ENCODE measurements around the gene ZC3H18.
A peak's percentile ranks its signal among the peaks of the same experiment; 100 is the strongest.

ZC3H18 gene

DNA sequence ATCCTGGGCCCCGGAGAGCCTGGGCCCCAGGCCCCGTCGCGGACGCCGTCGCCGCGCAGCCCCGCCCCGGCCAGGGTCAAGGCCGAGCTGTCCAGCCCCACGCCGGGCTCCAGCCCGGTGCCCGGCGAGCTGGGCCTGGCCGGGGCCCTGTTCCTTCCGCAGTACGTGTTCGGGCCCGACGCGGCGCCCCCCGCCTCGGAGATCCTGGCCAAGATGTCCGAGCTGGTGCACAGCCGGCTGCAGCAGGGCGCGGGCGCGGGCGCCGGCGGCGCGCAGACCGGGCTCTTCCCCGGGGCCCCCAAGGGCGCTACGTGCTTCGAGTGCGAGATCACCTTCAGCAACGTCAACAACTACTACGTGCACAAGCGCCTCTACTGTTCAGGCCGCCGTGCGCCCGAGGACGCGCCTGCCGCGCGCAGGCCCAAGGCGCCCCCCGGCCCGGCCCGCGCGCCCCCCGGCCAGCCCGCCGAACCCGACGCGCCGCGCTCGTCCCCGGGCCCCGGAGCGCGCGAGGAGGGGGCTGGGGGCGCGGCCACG lies 36.8 kb upstream of the ZC3H18 start:
- H3K36me3 ChIP-seq (ENCODE audit: control insufficient read depth, insufficient read depth, low read length) = no peaks in the 10 kb centered on the region

DNA sequence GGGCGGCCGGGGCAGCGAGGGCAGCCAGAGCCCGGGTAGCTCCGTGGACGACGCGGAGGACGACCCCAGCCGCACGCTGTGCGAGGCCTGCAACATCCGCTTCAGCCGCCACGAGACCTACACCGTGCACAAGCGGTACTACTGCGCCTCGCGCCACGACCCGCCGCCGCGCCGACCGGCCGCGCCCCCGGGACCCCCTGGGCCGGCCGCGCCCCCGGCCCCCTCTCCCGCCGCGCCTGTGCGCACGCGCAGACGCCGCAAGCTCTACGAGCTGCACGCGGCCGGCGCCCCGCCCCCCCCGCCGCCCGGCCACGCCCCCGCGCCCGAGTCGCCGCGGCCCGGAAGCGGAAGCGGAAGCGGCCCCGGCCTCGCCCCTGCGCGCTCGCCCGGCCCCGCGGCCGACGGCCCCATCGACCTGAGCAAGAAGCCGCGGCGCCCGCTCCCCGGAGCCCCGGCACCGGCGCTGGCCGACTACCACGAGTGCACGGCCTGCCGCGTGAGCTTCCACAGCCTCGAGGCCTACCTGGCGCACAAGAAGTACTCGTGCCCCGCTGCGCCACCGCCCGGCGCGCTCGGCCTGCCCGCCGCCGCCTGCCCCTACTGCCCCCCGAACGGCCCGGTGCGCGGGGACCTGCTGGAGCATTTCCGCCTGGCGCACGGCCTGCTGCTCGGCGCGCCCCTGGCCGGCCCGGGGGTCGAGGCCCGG lies 36.1 kb upstream of the ZC3H18 start:
- H3K27me3 ChIP-seq (replicated peaks; ENCODE audit: control insufficient read depth, insufficient read depth, low read length, poor library complexity, severe bottlenecking) = no peaks in the 10 kb centered on the region
- H3K4me1 ChIP-seq (ENCODE audit: control insufficient read depth, insufficient read depth, low read length, poor library complexity, severe bottlenecking) = peaks cover 9% of the 10 kb centered on the region
- no peak overlapping the region for H3K4me3 ChIP-seq (ENCODE audit: insufficient read depth, low read depth, low read length, poor library complexity, severe bottlenecking)
- DNase-seq = peak; percentile 59 to 69 (median 68)
- no peaks in the 10 kb centered on the region for H3K9me3 ChIP-seq (ENCODE audit: control insufficient read depth, low read length)
- H3K36me3 ChIP-seq (ENCODE audit: control insufficient read depth, insufficient read depth, low read length) = no peaks in the 10 kb centered on the region
- no peak overlapping the region for H3K27ac ChIP-seq (ENCODE audit: insufficient read depth, low read length, poor library complexity, severe bottlenecking)

More for the DNA sequence above, 36.8 kb upstream of the ZC3H18 start:
- Histone ChIP-seq H3K27ac (ENCODE audit: insufficient read depth, low read length, poor library complexity, severe bottlenecking) (no peak overlapping the region), H3K4me1 (ENCODE audit: control insufficient read depth, insufficient read depth, low read length, poor library complexity, severe bottlenecking) (peaks cover 9% of the 10 kb centered on the region), H3K9me3 (ENCODE audit: control insufficient read depth, low read length) (no peaks in the 10 kb centered on the region), H3K4me3 (ENCODE audit: insufficient read depth, low read depth, low read length, poor library complexity, severe bottlenecking) (no peak overlapping the region), H3K27me3 (replicated peaks; ENCODE audit: control insufficient read depth, insufficient read depth, low read length, poor library complexity, severe bottlenecking) (no peaks in the 10 kb centered on the region)
- DNase-seq = no peak

DNA sequence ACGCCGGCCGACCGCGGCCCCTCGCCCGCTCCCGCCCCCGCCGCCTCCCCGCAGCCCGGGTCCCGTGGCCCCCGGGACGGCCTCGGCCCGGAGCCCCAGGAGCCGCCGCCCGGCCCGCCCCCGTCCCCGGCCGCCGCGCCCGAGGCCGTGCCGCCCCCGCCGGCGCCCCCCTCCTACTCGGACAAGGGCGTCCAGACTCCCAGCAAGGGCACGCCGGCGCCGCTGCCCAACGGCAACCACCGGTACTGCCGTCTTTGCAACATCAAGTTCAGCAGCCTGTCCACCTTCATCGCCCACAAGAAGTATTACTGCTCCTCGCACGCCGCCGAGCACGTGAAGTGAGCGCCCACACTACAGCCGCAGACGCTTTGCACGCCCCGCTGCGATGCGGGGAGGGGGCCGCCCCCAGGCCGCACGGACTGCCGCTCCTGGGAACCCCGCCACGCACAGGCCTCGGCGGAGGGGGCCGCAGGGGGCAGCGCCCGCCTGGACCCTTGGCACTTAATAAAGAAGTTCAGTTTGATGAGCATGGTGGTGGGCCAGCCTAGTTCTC lies 35.5 kb upstream of the ZC3H18 start:
- no peak for DNase-seq
- Histone ChIP-seq H3K27ac (ENCODE audit: insufficient read depth, low read length, poor library complexity, severe bottlenecking) (no peak overlapping the region), H3K4me1 (ENCODE audit: control insufficient read depth, insufficient read depth, low read length, poor library complexity, severe bottlenecking) (peaks cover 9% of the 10 kb centered on the region), H3K9me3 (ENCODE audit: control insufficient read depth, low read length) (no peaks in the 10 kb centered on the region), H3K27me3 (replicated peaks; ENCODE audit: control insufficient read depth, insufficient read depth, low read length, poor library complexity, severe bottlenecking) (no peaks in the 10 kb centered on the region), H3K36me3 (ENCODE audit: control insufficient read depth, insufficient read depth, low read length) (no peaks in the 10 kb centered on the region), H3K4me3 (ENCODE audit: insufficient read depth, low read depth, low read length, poor library complexity, severe bottlenecking) (peak overlapping the region; percentile 45)

DNA sequence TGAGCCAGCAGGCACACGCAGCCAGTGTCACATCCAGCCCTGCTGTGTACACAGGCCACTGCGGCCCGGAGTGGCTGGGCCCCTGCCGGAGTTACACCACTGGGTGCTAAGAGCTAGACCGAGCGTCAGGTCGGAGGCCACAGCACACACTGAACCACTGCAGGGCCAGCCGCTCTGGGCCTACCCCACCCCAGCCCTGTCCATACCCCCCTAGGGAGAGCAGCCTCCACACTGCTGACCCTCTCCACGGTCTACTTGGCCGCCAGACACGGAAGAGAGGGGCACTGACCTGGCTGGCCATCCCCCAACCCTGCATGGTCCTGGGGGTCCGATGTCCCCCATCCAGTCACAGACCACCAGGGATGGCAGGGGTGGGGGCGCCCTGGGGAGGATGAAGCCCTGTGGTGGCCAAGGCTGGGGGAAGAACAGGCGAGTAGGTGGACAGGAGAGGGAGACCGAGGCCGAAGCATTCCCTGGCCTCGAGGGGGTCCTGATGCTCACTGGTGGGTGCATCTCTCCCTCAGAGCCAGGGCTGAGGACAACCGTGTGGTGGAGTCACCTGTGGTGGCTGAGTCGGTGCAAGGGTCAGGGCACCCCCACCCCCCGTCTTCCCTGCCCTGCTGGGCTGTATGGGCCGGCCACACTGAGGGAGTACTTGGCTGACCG lies 34.9 kb upstream of the ZC3H18 start:
- Histone ChIP-seq H3K27ac (ENCODE audit: insufficient read depth, low read length, poor library complexity, severe bottlenecking) (no peak overlapping the region), H3K36me3 (ENCODE audit: control insufficient read depth, insufficient read depth, low read length) (no peaks in the 10 kb centered on the region), H3K9me3 (ENCODE audit: control insufficient read depth, low read length) (no peaks in the 10 kb centered on the region), H3K4me1 (ENCODE audit: control insufficient read depth, insufficient read depth, low read length, poor library complexity, severe bottlenecking) (peaks cover 9% of the 10 kb centered on the region), H3K27me3 (replicated peaks; ENCODE audit: control insufficient read depth, insufficient read depth, low read length, poor library complexity, severe bottlenecking) (peaks cover 6% of the 10 kb centered on the region), H3K4me3 (ENCODE audit: insufficient read depth, low read depth, low read length, poor library complexity, severe bottlenecking) (peak overlapping the region; percentile 45)
- DNase-seq = no peak

DNA sequence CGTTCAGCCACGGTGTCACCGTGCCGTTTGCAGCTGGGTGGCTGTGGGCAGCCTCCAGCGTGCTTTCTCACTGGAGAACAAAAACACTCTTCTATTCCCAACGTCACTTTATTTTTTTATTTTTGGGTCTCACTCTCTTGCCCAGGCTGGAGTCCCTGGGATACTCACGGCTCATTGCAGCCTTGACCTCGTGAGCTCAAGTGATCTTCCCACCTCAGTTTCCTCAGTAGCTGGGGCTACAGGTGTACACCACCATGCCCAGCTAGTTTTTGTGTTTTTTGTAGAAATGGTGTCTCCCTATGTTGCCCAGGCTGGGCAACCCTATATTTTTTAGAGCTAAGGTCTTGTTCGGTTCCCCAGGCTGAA lies 34.4 kb upstream of the ZC3H18 start:
- Histone ChIP-seq H3K9me3 (ENCODE audit: control insufficient read depth, low read length) (no peaks in the 10 kb centered on the region), H3K4me1 (ENCODE audit: control insufficient read depth, insufficient read depth, low read length, poor library complexity, severe bottlenecking) (peaks cover 9% of the 10 kb centered on the region)

DNA sequence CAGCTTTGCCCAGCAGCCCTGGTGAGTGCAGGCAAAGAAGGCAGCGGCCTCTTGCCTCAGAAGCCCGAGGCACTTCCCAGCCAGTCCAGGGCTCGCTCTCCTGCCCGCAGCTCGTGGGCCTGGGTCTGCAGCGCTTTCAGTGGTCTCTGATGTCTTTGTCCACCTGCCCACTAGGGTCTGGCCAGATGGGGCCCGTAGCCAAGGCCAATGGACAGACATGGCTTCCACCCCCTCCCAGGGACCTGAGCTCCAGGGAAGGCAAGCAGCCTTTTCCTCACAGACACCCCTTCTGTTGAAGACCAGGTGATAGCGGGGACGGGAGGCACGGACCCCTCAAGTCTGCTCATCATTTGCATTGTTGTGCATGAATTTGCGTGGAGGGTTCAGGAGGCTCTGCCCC lies 33.7 kb upstream of the ZC3H18 start:
- peaks cover 9% of the 10 kb centered on the region for H3K4me1 ChIP-seq (ENCODE audit: control insufficient read depth, insufficient read depth, low read length, poor library complexity, severe bottlenecking)
- no peak for DNase-seq
- H3K36me3 ChIP-seq (ENCODE audit: control insufficient read depth, insufficient read depth, low read length) = no peaks in the 10 kb centered on the region
- no peak overlapping the region for H3K27ac ChIP-seq (ENCODE audit: insufficient read depth, low read length, poor library complexity, severe bottlenecking)
- H3K27me3 ChIP-seq (replicated peaks; ENCODE audit: control insufficient read depth, insufficient read depth, low read length, poor library complexity, severe bottlenecking) = peaks cover 8% of the 10 kb centered on the region
- H3K9me3 ChIP-seq (ENCODE audit: control insufficient read depth, low read length) = no peaks in the 10 kb centered on the region
- H3K4me3 ChIP-seq (ENCODE audit: insufficient read depth, low read depth, low read length, poor library complexity, severe bottlenecking) = no peak overlapping the region

More for the DNA sequence above, 34.4 kb upstream of the ZC3H18 start:
- Histone ChIP-seq H3K27me3 (replicated peaks; ENCODE audit: control insufficient read depth, insufficient read depth, low read length, poor library complexity, severe bottlenecking) (peaks cover 8% of the 10 kb centered on the region), H3K4me3 (ENCODE audit: insufficient read depth, low read depth, low read length, poor library complexity, severe bottlenecking) (no peak overlapping the region), H3K27ac (ENCODE audit: insufficient read depth, low read length, poor library complexity, severe bottlenecking) (no peak overlapping the region), H3K36me3 (ENCODE audit: control insufficient read depth, insufficient read depth, low read length) (no peaks in the 10 kb centered on the region)
- DNase-seq = no peak

DNA sequence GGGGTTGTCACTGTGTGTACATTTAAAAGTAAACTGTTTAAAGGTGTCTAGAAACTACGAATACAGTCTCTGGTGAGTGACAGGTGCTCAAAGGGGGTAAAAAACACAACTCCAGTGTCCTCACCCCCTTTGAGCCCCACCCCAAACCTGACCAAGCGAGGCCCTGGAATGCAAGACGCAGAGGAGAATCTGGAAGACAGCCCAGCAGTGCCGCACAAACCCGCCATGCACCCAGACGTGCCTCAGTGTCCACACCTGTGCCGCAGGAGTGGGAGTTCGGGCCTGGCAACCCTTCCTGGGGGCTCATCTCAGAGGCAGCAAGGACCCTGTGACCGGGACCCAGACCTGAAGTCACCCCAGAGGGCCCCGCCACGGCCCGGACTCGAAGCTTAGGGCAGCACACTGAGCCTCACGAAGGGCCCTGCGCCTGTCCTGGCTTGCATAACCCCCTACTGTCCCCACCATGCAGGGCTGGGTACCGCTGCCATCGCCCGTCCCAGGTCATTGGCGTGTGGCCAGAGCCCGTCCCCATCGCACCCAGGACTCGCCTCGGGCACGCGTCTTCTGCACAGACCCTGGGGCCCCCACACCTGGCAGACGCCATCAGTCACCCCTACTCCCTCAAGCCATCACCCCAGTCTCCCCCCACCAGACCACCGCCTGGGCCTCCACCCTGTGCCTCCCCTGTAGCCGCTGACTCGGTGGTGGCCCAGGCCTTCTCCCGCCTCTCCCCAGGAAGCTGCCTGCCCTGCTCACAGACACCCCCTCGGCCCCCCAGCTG lies 33.0 kb upstream of the ZC3H18 start:
- H3K4me3 ChIP-seq (ENCODE audit: insufficient read depth, low read depth, low read length, poor library complexity, severe bottlenecking) = no peak overlapping the region
- H3K27ac ChIP-seq (ENCODE audit: insufficient read depth, low read length, poor library complexity, severe bottlenecking) = no peak overlapping the region
- H3K4me1 ChIP-seq (ENCODE audit: control insufficient read depth, insufficient read depth, low read length, poor library complexity, severe bottlenecking) = peaks cover 9% of the 10 kb centered on the region
- H3K27me3 ChIP-seq (replicated peaks; ENCODE audit: control insufficient read depth, insufficient read depth, low read length, poor library complexity, severe bottlenecking) = peaks cover 8% of the 10 kb centered on the region
- H3K36me3 ChIP-seq (ENCODE audit: control insufficient read depth, insufficient read depth, low read length) = no peaks in the 10 kb centered on the region
- DNase-seq = no peak
- H3K9me3 ChIP-seq (ENCODE audit: control insufficient read depth, low read length) = no peaks in the 10 kb centered on the region

DNA sequence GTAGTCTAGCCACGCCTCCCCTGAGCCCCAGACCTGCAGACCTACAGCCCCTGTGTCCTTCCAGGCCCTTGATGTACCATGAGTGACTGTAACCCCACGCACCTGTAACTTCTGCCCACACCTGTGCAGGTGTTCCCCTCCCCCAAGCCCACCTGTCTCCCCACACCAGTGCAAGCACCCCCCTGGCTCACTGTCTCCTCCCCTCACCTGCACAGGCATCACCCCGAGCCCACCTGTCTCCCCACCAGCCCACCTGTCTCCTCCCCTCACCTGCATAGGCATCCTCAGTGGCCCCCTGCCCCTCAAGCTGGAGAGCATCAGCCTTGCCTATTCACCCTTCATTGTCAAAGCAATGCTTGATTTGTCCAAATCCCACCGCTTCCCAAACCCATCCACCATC lies 32.3 kb upstream of the ZC3H18 start:
- H3K27me3 ChIP-seq (replicated peaks; ENCODE audit: control insufficient read depth, insufficient read depth, low read length, poor library complexity, severe bottlenecking) = peaks cover 8% of the 10 kb centered on the region
- peaks cover 9% of the 10 kb centered on the region for H3K4me1 ChIP-seq (ENCODE audit: control insufficient read depth, insufficient read depth, low read length, poor library complexity, severe bottlenecking)
- no peaks in the 10 kb centered on the region for H3K36me3 ChIP-seq (ENCODE audit: control insufficient read depth, insufficient read depth, low read length)
- no peak for DNase-seq
- no peaks in the 10 kb centered on the region for H3K9me3 ChIP-seq (ENCODE audit: control insufficient read depth, low read length)
- no peak overlapping the region for H3K4me3 ChIP-seq (ENCODE audit: insufficient read depth, low read depth, low read length, poor library complexity, severe bottlenecking)
- H3K27ac ChIP-seq (ENCODE audit: insufficient read depth, low read length, poor library complexity, severe bottlenecking) = no peak overlapping the region

DNA sequence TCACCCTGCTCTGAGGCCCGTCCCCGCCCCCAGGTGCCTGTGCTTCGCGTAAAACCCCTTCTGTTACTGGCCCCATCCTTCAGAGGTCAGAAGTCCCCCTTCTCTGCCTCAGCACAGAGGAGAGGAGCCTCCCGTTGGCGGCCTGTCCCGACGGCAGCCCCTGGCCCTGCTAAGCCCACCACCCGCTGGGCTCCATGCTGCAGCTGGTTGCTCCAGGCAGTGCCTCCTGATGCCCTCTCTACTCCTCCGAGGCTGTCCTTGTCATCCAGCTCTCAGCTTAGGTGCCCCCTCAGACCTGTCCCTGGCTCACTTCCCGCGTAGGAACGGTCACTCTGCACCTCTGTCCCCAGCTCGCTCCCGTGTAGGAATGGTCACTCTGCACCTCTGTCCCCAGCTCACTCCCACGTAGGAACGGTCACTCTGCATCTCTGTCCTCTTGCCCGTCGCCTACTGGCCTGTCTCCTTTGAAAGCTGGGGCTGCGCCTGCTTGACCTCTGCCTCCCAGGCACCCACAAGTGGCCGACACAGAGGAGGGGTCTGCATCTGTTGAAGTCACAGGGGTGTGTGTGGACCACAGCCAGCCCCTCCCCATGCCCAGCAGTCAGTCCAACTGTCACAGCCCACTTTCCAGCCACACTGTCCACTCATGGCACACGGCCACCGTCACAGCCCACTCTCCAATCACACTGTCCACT lies 31.7 kb upstream of the ZC3H18 start:
- Histone ChIP-seq H3K27me3 (replicated peaks; ENCODE audit: control insufficient read depth, insufficient read depth, low read length, poor library complexity, severe bottlenecking) (peaks cover 8% of the 10 kb centered on the region), H3K36me3 (ENCODE audit: control insufficient read depth, insufficient read depth, low read length) (no peaks in the 10 kb centered on the region), H3K4me1 (ENCODE audit: control insufficient read depth, insufficient read depth, low read length, poor library complexity, severe bottlenecking) (peaks cover 9% of the 10 kb centered on the region), H3K9me3 (ENCODE audit: control insufficient read depth, low read length) (no peaks in the 10 kb centered on the region), H3K4me3 (ENCODE audit: insufficient read depth, low read depth, low read length, poor library complexity, severe bottlenecking) (no peak overlapping the region), H3K27ac (ENCODE audit: insufficient read depth, low read length, poor library complexity, severe bottlenecking) (no peak overlapping the region)
- DNase-seq = no peak

All from effector memory CD4-positive, alpha-beta T cell (primary cell).